HEK293 (cell line): ENCODE data around the gene GRB14.

Experiments used
- CTCF ChIA-PET: fragments of 350-600 bp; formaldehyde crosslinking; extraction: SDS; loops from one replicate; lab custom pipeline; 2021; ENCODE audit warnings: antibody characterized with exemption; lab: Yijun Ruan, JAX
- POLR2A ChIA-PET: fragments of 300-600 bp; formaldehyde crosslinking; extraction: SDS; loops from one replicate; lab custom pipeline; 2020; ENCODE audit warnings: antibody characterized with exemption, inconsistent platforms; lab: Yijun Ruan, JAX
- H3K27ac ChIP-seq: fragments of 200-500 bp; sonication (Bioruptor generic); 2 replicates; pipeline ENCODE4 v1.5.1; 2014; ENCODE audit warnings: low read depth, low read length, control low read depth, inconsistent platforms; ENCODE audit errors: extremely low read depth
- H3K36me3 ChIP-seq, 2 experiments: fragments of 200-500 bp in 1 of 2; sonication (Bioruptor generic) in 1 of 2; 1 replicate in 1 of 2; 2 replicates in 1 of 2; pipeline ENCODE4 v1.5.1; 2014 to 2017; ENCODE audit warnings: inconsistent platforms in 2 of 2, low read length in 2 of 2; ENCODE audit not compliant: control insufficient read depth in 2 of 2, insufficient read depth in 1 of 2
- H3K4me1 ChIP-seq: fragments of 200-500 bp; sonication (Bioruptor generic); 2 replicates; pipeline ENCODE4 v1.5.1; 2014; ENCODE audit warnings: mild to moderate bottlenecking, low read length, inconsistent platforms; ENCODE audit not compliant: control insufficient read depth, insufficient read depth
- H3K4me3 ChIP-seq: 2 replicates; pipeline ENCODE4 v1.5.1; 2011; ENCODE audit warnings: low read depth, mild to moderate bottlenecking, control low read depth, low read length, moderate library complexity
- H3K9me3 ChIP-seq: fragments of 200-500 bp; sonication (Bioruptor generic); 2 replicates; pipeline ENCODE4 v1.5.1; 2014; ENCODE audit warnings: low read depth, low read length, inconsistent platforms; ENCODE audit not compliant: control insufficient read depth, insufficient read depth
- MZF1 ChIP-seq: fragments of 450-650 bp; formaldehyde crosslinking; IDR thresholded peaks from 2 replicates; pipeline ENCODE4 v1.5.1; 2017; ENCODE audit warnings: missing biosample characterization, missing genetic modification characterization, borderline replicate concordance
- ZBTB6 ChIP-seq: fragments of 450-650 bp; formaldehyde crosslinking; IDR thresholded peaks from 2 replicates; pipeline ENCODE4 v1.5.1; 2017; ENCODE audit warnings: missing biosample characterization, missing genetic modification characterization
- ZBTB8A ChIP-seq: fragments of 450-650 bp; formaldehyde crosslinking; IDR thresholded peaks from 2 replicates; pipeline ENCODE4 v1.5.1; 2016; ENCODE audit warnings: missing biosample characterization, missing genetic modification characterization
- ZNF10 ChIP-seq: fragments of 450-650 bp; formaldehyde crosslinking; IDR thresholded peaks from 2 replicates; pipeline ENCODE4 v1.5.1; 2017; ENCODE audit warnings: missing biosample characterization, missing genetic modification characterization
- ZNF280C ChIP-seq: fragments of 450-650 bp; formaldehyde crosslinking; IDR thresholded peaks from 2 replicates; pipeline ENCODE4 v1.5.1; 2016; ENCODE audit warnings: missing biosample characterization, missing genetic modification characterization
- ZNF423 ChIP-seq: fragments of 450-650 bp; formaldehyde crosslinking; IDR thresholded peaks from 2 replicates; pipeline ENCODE4 v1.5.1; 2016; ENCODE audit warnings: missing biosample characterization, missing genetic modification characterization
- ZNF510 ChIP-seq: fragments of 450-650 bp; formaldehyde crosslinking; IDR thresholded peaks from 2 replicates; pipeline ENCODE4 v1.5.1; 2018; ENCODE audit warnings: mild to moderate bottlenecking, missing genetic modification characterization, missing biosample characterization; ENCODE audit not compliant: insufficient replicate concordance
- ZNF521 ChIP-seq: fragments of 450-650 bp; formaldehyde crosslinking; IDR thresholded peaks from 2 replicates; pipeline ENCODE4 v1.5.1; 2017; ENCODE audit warnings: missing biosample characterization, mild to moderate bottlenecking, missing genetic modification characterization
- ZNF530 ChIP-seq: fragments of 450-650 bp; formaldehyde crosslinking; IDR thresholded peaks from 2 replicates; pipeline ENCODE4 v1.5.1; 2016; ENCODE audit warnings: low read depth, missing biosample characterization, missing genetic modification characterization
- ZNF561 ChIP-seq: fragments of 450-650 bp; IDR thresholded peaks from 2 replicates; pipeline ENCODE4 v1.5.1; 2018; ENCODE audit warnings: missing biosample characterization, missing genetic modification characterization, borderline replicate concordance
- ZNF585B ChIP-seq: fragments of 450-650 bp; formaldehyde crosslinking; IDR thresholded peaks from 2 replicates; pipeline ENCODE4 v1.5.1; 2016; ENCODE audit warnings: missing biosample characterization, missing genetic modification characterization
- ZNF639 ChIP-seq: fragments of 450-650 bp; formaldehyde crosslinking; IDR thresholded peaks from 2 replicates; pipeline ENCODE4 v1.5.1; 2016; ENCODE audit warnings: missing biosample characterization, missing genetic modification characterization
- ZNF701 ChIP-seq: fragments of 450-650 bp; formaldehyde crosslinking; IDR thresholded peaks from 2 replicates; pipeline ENCODE4 v1.5.1; 2016; ENCODE audit warnings: missing biosample characterization, missing genetic modification characterization
- ZNF792 ChIP-seq: fragments of 450-650 bp; formaldehyde crosslinking; IDR thresholded peaks from 2 replicates; pipeline ENCODE4 v1.5.1; 2016; ENCODE audit warnings: missing biosample characterization, missing genetic modification characterization
- ZNF837 ChIP-seq: fragments of 450-650 bp; formaldehyde crosslinking; IDR thresholded peaks from 2 replicates; pipeline ENCODE4 v1.5.1; 2016; ENCODE audit warnings: missing biosample characterization, missing genetic modification characterization

The GRB14 gene

GRCh38 chr2:164613321-164613982 is 7.8 kb downstream of the GRB14 start:
- ChIA-PET CTCF (interaction anchor here (1.7 kb wide), 1 partner anchor 13 kb away, joined by 6 read pairs; no protein-coding TSS in a partner anchor), POLR2A (no interaction called here)
- no peak overlapping the region for H3K4me3 ChIP-seq
- H3K9me3 ChIP-seq = no peaks in the 10 kb centered on the region
- TF ChIP-seq ZNF521 (no peak), ZNF701 (tag by site-specific recombination) (no peak), ZNF510 (tag by site-specific recombination) (no peak), ZNF639 (tag by site-specific recombination) (no peak), ZNF561 (tag by site-specific recombination) (no peak)
- no peaks in the 10 kb centered on the region for H3K36me3 ChIP-seq
- H3K27ac ChIP-seq = no peak overlapping the region
- H3K4me1 ChIP-seq = no peaks in the 10 kb centered on the region

GRCh38 chr2:164609790-164610189 is 11.5 kb downstream of the GRB14 start:
- H3K27ac ChIP-seq = no peak overlapping the region
- H3K36me3 ChIP-seq = no peaks in the 10 kb centered on the region
- POLR2A ChIA-PET = no interaction called here
- no peaks in the 10 kb centered on the region for H3K9me3 ChIP-seq
- CTCF ChIA-PET = interaction anchor here (0.9 to 1.6 kb wide), 3 partner anchors 9 to 50 kb away, joined by 4 to 10 read pairs (median 6); no protein-coding TSS in a partner anchor
- TF ChIP-seq ZNF792 (tag by site-specific recombination) = no peak
- no peak overlapping the region for H3K4me3 ChIP-seq
- H3K4me1 ChIP-seq = no peaks in the 10 kb centered on the region

GRCh38 chr2:164606557-164606956 is 14.7 kb downstream of the GRB14 start:
- H3K4me3 ChIP-seq = no peak overlapping the region
- no peaks in the 10 kb centered on the region for H3K4me1 ChIP-seq
- POLR2A ChIA-PET = interaction anchor here (1.1 kb wide), 1 partner anchor 14 kb away, joined by 4 read pairs; the partner anchor contains the start of gene GRB14
- TF ChIP-seq ZNF530 (tag by site-specific recombination) (no peak), ZNF280C (tag by site-specific recombination) (no peak), ZBTB6 (tag by site-specific recombination) (no peak), MZF1 (no peak), ZNF837 (tag by site-specific recombination) (no peak), ZBTB8A (tag by site-specific recombination) (no peak), ZNF585B (no peak), ZNF10 (tag by site-specific recombination) (no peak), ZNF423 (no peak)
- CTCF ChIA-PET = interaction anchor here (0.5 to 1.1 kb wide), 4 partner anchors 8 to 307 kb away, joined by 3 to 5 read pairs (median 4); no protein-coding TSS in a partner anchor
- no peak overlapping the region for H3K27ac ChIP-seq
- no peaks in the 10 kb centered on the region for H3K36me3 ChIP-seq
- H3K9me3 ChIP-seq = no peaks in the 10 kb centered on the region
